CD1c-positive myeloid dendritic cell (primary cell): ENCODE data around the gene RSAD2.
A peak's percentile ranks its signal among the peaks of the same experiment; 100 is the strongest.
"Not testable (repeated sequence)": the region's sequence is repeated elsewhere in the genome, so short reads cannot be mapped to it uniquely, and the experiment has no call there.

Experiments used
- DNase-seq: peaks from one replicate; pipeline ENCODE4 v3.0.0-alpha.2; 2016; ENCODE audit errors: extremely low spot score

RSAD2 gene, protein sequence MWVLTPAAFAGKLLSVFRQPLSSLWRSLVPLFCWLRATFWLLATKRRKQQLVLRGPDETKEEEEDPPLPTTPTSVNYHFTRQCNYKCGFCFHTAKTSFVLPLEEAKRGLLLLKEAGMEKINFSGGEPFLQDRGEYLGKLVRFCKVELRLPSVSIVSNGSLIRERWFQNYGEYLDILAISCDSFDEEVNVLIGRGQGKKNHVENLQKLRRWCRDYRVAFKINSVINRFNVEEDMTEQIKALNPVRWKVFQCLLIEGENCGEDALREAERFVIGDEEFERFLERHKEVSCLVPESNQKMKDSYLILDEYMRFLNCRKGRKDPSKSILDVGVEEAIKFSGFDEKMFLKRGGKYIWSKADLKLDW

DNA sequence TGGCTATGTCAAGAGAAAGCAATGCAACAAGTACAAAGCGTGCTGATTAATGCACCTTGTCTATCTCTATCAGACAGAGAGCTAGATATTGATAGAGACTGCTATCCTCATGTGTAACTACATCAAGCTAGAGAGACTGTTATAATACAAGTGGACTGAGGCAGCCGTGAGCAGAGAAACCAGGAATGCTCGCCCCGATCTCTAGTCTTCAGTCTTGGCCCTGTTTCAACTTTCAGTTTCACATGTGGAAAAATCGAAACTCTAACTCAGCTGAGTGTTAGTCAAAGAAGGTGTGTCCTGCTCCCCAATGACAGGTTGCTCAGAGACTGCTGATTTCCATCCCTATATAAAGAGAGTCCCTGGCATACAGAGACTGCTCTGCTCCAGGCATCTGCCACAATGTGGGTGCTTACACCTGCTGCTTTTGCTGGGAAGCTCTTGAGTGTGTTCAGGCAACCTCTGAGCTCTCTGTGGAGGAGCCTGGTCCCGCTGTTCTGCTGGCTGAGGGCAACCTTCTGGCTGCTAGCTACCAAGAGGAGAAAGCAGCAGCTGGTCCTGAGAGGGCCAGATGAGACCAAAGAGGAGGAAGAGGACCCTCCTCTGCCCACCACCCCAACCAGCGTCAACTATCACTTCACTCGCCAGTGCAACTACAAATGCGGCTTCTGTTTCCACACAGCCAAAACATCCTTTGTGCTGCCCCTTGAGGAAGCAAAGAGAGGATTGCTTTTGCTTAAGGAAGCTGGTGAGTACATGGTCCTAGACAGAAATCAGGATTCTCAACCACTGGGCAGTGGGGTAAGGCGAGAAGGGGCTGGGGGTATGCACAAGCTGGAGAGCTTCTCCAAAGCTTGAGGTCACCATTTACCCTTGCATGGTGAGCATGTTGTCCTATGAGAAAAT, at the start of gene RSAD2:
Gene RSAD2, plus strand, starts transcription at position 376 of the 903 bp plus-strand sequence. Its CDS starts 24 bp downstream, at position 400.
- DNase-seq, result peak; percentile 60

DNA sequence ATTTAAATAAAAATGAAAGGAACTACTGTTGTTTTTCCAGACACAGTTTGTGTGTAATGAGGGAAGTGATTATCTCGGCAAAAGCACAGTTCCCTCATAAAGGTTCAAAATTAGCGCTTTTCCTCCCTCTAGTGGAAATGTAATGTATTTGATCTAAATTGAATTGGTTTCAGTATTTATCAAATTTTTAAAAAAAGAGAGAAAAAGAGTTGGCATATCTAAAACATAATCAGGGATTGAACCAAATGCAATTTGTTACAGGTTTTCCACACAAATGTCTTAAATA, 49.3 kb upstream of the RSAD2 start:
- peak; percentile 60 for DNase-seq

DNA sequence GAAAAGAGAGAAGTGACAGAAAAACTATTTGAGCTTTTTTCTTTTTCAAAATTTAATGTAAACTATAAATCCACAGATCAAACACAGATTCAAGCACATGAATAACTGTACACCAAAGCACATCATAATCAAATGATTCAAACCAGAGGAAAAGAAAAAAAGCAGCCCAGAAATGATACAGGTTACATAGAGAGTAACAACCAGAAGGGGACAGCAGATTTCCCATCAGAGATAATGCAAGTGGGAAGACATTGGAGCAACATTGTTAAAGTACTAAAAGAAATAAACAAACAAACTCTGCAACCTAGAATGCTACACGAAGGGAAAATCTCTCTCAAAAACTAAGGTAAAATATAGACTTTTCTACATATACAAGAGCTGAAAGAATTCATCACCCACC, 46.3 kb upstream of the RSAD2 start:
- DNase-seq, result no peak

DNA sequence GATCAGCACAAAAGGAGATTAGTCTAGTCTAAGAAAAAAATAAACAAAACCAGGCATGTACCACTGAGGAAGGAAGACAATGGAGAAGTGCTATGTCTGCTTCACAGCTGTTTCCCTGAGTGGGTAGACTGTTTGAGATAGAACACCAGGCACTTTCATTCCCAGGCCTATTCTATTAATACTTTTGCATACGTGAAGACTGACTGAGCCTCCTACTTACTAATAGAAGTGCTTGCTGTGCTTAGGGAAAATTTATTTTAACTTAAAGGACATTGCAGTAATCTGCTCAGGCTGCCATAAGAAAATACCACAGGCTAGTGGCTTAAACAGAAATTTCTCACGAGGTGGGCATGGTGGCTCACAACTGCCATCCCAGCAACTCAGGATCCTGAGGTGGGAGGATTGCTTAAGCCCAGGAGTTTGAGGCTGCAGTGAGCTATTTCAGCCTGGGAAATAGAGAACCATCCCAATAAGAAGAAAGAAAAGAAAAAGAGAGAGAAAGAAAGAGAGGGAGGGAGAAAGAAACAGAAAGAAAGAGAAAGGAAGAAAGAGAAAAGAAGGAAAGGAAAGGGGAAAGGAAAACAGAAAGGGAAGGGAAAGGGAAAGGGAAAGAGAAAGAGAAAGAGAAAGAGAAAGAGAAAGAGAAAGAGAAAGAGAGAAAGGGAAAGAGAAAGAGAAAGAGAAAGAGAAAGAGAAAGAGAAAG, 44.8 kb upstream of the RSAD2 start:
- no peak for DNase-seq

DNA sequence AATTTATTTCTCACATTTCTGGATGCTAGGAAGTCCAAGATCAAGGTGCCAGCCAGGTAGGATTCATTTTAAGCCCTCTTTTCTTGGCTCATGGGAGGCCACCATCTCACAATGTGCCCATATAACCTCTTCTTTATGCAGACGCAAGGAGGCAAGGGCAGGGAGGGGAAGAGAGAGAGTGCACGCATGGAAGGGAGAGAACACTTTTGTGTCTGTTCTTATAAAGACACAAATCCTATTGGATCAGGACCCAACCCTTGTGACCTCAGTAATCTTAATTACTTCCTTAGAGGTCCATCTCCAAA, 44.3 kb upstream of the RSAD2 start:
- no peak for DNase-seq

DNA sequence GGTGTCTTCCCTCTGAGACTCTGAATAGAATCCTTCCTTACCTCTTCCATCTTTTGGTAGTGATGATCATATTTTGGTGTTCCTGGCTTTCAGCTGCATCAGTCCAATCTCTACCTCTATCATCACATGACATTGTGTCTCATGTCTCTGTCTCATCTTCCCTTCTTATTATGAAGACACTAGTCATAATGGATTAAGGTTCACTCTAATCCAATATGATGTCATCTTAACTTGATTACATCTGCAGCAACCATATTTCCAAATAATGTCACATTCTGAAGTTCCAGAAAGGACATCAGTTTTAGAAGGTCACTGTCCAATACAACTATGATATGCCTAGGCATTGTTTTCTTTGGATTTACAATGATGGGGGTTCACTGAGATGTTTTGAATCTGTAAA, 43.4 kb upstream of the RSAD2 start:
- DNase-seq, result no peak

DNA sequence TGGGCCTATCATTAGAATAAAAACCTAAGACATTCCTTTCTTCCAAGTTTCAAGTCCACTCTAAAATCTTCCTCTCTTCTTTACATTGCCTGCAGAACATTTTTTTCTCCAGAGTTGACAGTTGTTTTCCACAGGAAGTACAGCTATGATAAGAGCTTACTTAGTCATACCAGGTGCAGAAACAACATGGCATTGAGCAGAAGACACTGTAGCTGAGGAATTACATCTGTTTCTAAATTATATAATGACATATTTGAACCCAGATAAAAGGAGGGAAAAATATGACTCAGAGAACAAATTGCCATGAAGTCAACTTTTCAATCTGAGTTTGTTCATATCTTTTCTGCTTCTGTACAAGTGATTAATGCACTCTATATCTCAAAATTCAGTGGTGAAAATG, 42.1 kb upstream of the RSAD2 start:
- no peak for DNase-seq

DNA sequence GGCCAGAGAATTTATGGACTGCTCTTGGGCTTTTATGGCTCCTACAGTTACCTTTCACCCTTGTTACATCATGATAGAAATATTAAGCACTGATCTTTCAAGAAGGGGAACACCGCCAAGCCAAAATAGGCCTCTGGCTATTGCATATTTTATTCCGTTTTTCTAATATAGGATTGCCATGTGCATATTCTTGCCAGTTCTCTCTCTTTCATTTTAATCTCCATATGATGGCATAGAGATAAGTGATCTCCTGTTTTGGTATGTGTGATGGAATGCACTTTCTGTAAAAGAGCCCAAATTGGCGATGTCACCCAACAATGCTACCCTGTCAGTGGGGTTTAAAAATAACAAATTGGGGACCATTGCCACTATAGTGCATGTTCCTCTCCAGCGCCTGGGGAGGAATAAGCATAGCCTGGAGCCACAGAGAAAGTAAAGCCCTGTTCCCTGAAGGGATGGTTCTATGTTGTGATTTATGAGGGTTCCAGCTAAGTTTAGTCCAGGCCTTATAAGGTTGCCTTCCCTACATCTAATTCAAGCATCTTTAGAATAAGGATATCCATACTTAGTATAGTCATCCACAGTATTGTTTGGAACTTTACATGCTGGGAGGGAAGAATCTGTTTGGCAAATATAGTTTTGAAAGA, 38.8 kb upstream of the RSAD2 start:
- no peak for DNase-seq

DNA sequence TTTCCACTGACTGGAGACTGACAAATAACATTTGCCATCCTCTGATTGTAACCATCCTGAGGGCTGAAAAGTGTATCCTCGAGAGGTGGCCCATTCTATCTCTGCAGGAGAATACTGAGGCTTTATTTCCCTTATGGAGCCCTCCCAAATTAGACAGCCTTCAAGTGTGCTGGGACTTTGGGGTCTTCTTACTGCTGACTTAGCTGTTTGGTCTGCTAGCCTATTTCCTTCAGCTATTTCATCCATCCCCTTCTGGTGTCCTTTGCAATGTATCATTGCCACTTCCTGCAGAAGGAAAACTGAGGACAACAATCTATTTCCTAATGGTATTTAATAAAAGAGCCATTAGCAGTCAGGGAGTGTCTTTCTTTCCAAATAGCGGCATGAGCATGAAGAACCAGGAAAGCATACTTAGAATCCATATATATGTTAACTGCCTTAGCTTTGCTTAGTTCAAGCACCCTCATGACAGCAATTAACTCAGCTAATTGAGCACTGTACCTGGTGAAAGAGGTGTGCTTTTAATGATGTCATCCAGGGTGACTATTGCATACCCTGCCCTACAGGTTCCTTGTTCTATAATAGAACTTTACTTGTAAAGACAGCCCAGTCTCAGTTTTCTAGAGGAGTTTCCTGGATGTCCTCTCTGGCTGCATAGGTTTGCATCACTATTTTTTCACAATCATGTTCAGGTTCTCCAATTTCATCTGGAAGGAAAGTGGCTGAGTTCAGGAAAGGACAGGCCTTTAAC, 35.9 kb upstream of the RSAD2 start:
- no peak for DNase-seq

DNA sequence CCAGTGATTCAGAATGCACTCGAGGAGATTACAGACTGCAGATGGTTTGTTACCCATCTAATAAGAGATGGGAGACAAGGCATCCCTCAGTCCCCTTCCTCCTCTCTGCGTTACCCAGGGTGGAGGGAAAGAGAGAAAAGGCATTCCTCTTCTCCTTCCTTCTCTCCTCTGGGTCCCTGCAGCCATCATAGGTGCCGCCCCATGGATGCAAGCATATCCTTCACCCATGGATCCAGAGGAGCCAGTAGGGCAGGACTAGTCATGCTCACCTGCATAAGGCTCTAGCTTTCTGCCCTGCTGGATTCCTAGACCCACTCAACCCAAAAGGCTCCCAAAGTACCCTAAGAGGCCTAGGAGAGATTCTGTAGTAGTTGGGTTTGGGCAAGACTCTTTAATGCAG, 32.3 kb upstream of the RSAD2 start:
- no peak for DNase-seq

DNA sequence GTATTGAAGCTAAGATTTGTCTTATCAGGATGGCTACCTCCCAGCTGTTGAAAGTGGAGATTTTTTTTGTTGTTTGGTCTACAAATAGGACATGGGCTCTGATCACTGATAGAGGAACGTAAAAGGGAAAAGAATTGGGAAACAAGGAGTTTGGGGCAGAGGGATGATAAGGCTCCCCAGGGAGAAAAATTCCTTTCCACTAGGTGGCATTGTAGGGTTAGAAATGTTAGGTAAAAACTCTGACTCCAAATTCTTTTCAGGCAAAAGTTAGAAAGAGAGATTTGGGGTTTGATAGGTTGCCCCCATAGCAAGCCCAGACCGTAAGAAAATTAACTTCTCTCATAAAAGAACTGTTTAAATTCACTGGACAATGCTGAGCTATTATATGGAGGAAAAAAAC, 31.7 kb upstream of the RSAD2 start:
- no peak for DNase-seq

DNA sequence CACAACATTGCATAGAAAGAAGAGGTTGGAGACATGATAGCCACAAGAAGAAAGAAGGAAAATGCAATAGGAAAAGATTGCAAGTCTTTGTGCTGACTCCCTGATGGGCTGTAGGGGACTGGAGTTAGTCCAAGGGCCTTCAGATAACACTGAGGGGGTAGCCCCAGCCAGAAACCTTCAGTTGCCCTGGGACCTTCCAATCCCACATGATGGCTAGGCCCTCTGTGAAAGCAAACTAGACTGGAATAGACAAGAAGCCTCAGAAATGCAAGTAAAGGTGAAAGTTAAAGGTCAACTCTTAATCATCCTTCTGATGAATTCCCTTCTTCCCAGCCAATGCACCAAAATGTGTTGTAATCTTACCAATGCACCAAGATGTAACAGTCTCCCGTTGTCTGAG, 31.0 kb upstream of the RSAD2 start:
- no peak for DNase-seq

DNA sequence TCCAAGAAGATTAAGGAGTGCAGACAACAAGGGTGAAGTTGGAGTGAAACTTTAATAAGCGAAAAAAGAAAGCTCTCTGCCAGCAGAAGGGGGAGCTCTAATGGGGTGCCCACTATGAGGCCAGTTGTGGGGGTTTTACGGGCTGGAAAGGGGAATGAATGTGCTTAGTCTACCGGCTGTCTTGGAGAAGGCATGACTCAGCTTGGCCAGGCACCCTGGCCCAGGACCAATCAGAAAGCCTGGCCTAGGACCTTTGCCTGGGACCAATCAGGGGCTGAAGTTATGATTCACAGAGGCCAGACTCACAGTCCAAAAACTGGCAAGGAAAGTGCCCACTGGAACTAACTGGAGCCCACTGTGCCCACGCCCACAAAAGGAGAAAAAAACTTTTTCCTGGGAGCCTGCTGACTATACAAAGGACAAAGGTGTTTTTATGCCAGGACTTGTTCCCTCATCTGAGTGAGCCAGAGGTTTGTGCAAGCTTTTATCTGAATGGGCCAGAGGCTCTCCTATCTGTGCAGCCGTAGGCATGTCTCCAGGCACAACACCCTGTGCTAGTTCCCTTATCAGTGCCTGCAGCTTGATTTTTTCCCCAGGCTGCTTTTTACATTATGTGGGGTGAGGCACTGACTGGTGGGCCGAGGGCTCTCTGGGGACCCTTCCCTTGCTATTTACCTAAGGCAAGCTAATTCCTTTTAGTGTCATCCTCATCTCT, 30.5 kb upstream of the RSAD2 start:
- no peak for DNase-seq

DNA sequence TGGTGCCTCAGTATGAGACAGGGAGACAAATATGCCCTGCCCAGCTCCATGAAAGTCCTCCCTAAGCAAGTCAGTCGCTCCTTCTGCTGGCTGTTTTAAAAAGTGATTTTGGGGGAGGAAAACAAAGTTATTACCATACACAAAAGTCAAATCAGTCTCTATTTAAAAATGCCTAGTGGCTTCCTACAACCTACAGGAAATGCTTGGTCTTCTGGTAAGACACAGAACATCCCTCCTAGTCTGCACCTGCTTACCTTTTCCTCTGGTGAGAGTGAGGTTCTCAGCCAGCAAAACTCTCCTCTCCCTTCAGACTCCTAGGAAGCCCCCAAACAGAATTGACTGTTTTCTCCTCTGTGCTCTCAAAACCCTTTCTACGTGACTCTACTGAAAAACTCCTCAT, 25.4 kb upstream of the RSAD2 start:
- no peak for DNase-seq

DNA sequence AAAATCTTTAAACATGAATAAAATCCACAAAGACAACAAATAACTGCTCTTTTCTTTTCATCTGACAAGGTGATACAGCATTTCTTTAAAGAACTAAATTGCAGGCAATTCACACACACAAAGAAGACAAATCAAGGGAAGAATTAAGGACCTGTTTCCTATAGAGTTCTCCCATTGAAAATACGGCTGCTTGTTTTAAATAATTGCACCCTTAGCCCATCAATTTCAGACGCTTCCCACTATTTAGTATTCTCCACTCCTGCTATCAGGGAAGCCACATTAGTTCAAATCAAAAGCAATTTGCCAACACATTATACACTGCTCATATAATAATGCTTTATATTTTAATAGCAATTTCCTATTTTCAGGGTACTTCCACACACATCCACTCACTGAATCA, 23.2 kb upstream of the RSAD2 start:
- DNase-seq, result no peak

DNA sequence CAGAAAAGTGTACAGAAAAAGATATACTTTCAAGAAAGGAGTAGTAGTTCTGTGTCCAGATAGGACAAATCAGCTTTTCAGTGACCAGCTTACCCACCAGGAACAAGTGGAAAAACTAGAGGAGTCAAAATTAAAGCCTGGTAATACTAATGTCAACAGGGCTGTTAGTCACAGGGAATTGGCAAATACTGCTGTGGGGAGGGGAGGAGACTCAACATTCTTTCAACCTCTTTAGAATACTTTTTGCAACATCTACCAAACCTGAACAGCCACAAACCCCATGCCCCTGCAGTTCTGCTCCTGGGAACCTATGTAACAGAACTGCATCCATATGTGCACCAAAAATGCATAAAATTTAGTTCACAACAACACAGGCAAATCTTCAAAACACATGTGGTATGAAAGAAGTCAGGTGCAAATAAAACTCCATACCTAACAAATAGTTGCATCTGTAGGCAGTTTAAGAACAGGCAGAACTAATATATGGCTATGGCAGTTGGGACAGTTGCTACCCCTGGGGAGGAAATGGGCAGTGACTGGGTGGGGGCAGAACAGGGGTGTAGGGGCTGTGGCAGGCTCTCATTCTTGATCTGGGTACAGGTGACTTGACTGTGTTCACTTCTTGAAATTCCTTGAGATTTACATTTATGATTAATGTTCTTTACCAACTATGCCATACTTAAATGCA, 21.6 kb upstream of the RSAD2 start:
- DNase-seq, result no peak

DNA sequence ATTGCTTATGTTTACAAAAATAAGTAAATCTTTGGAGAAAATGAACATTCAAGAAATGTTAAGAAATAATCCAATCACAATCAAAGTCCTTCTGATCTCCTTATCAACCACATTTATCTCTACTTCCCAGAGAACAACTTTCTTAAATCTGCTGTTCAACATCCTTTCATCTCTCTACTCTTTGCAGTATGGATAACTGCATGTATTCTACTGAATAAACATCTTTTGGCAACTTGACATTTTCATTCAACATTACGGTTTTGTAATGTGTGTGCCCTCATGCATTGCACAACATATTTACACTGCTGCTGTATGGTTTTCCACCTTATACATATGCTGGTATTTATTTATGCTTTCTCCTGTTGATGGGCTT, 21.0 kb upstream of the RSAD2 start:
- DNase-seq, result no peak

DNA sequence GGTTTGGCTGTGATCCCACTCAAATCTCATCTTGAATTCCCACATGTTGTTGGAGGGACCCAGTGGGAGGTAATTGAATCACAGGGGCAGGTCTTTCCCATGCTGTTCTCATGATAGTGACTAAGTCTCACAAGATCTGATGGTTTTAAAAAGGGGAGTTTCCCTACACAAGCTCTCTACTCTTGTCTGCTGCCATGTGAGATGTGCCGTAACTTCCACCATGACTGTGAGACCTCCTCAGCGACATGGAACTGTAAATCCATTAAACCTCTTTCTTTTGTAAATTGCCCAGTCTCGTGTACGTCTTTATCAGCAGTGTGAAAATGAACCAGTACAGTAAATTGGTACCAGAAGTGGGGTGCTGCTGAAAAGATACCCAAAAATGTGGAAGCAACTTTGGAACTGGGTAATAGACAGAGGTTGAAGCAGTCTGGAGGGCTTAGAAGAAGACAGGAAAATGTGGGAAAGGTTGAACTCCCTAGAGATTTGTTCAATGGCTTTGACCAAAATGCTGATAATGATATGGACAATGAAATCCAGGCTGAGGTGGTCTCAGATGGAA, 19.0 kb upstream of the RSAD2 start:
- DNase-seq, result not testable (repeated sequence)

DNA sequence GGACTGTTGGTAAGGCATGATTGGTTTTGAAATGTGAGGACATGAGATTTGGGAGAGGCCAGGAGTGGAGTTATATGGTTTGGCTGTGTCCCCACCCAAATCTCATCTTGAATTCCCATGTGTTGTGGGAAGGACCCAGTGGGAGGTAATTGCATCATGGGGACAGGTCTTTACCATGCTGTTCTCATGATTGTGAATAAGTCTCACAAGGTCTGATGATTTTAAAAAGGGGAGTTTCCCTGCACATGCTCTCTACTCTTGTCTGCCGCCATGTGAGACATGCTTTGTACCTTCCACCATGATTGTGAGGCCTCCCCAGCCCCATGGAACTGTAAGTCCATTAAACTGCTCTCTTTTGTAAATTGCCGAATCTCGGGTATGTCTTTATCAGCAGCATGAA, 17.3 kb upstream of the RSAD2 start:
- DNase-seq, result no peak

DNA sequence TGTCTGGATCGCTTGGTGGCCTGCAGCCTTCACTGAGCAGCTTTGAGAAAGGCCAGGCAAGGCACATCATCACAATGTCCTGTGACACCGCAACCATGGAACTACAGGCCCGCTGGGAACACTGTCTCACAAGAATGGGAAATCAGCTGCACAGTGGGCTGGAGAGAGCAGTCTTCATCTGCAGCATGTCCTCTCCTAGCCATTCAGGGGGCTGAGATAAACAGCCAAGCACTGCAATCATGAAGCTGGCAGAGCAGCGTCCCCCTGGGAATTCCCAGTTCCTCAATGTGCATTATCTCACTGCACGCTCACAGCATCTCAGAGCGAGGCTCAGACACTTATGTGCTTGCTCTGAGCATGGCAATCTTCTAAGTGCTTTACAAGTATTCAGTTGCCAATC, 13.8 kb upstream of the RSAD2 start:
- DNase-seq, result peak; percentile 17
